ENCODE data around the gene CORO7.

CORO7 gene

GRCh38 chr16:4332623-4333307, 83.6 kb downstream of the CORO7 start:
- no peak for DNase-seq

DNA sequence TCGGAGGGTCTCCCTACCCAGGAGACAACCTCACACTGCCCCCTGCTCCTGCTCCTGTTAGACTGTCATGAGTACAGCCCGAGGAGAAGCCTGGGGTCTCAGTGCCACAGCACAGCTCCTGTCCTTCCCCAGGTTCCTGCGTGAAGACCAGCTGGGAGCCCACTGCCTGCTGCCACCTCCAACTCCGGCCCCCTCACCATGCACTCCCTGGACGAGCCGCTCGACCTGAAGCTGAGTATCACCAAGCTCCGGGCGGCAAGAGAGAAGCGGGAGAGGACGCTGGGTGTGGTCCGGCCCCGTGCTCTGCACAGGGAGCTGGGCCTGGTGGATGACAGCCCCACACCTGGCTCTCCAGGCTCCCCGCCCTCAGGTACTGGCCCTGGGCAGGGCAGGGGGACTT, 84.3 kb downstream of the CORO7 start:
- no peak for DNase-seq

GRCh38 chr16:4330277-4330874, 86.0 kb downstream of the CORO7 start:
- peak; percentile 82 for DNase-seq

- no peak for DNase-seq
Observed at GRCh38 chr16:4328782-4329775, 87.3 kb downstream of the CORO7 start.

DNA sequence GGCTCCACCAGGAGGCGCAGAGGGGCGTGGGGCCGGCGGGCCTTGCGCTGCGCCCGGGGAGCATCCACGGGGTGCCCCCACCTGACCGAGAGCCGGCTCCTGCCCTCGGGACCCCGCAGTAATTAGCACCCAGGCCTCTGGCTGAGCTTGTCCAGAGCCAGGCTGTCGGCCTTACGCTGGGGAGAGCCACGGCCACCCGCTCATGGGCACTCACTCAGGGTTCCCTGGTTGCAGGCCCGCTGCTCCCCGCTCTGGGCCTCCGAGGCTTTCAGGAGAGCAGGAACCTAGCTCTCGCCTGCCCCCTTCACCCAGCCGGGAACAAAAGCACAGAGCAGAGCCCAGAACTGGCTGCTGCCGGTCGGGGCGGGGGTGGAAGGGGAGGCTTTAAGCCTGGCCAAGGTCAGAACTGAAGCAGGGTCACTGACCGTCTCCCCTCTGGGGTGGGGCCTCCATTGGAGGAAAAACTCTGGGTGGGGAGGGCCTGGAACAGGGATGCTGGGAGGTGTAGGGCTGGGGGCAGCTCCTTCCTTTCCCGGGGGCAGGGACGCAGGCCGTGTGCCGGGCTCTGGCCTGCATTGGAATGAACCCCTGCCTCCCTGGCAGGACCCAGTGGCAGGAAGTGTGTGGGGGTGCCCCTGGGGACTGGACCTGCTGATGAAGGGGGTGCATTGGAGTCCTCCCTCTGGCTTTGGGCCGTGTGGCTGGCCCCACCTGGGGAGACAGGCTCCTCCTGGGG, 88.2 kb downstream of the CORO7 start:
- DNase-seq = peak; percentile 74

DNA sequence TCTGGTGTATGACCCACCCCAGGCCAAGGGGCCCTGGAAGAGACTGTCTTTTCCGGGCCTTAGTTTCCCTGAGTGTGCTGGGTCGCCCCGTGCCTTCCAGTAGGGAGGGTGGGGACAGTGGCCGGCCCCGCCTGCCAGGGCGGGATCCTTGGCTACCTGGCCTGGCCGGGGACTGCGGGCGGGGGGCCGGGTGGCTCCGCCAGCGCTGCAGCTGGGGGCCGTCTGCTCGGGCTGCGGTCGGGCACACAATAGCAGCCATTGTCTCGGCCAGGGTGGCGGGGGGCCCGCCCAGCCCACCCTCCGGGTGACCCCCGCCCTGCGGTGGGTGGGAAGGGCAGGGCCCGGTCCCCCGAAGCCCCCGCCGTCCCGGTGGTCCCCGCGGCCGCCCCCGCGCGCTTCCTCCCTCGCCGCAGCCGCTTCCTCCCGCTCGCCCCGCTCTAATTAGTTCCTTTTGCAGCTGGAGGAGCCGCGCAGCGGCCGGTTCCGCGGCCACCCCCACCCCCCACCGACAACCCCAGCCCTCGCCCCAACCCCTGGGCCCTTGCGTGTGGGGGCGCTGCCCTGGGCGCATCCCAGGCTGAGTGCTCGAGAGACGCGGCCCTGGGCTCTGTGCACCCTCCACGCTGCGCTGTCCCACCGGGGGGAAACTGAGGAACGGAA, 88.9 kb downstream of the CORO7 start:
- no peak for DNase-seq

- peak; percentile 1 for DNase-seq
Observed at GRCh38 chr16:4325253-4325758, 91.1 kb downstream of the CORO7 start.

DNA sequence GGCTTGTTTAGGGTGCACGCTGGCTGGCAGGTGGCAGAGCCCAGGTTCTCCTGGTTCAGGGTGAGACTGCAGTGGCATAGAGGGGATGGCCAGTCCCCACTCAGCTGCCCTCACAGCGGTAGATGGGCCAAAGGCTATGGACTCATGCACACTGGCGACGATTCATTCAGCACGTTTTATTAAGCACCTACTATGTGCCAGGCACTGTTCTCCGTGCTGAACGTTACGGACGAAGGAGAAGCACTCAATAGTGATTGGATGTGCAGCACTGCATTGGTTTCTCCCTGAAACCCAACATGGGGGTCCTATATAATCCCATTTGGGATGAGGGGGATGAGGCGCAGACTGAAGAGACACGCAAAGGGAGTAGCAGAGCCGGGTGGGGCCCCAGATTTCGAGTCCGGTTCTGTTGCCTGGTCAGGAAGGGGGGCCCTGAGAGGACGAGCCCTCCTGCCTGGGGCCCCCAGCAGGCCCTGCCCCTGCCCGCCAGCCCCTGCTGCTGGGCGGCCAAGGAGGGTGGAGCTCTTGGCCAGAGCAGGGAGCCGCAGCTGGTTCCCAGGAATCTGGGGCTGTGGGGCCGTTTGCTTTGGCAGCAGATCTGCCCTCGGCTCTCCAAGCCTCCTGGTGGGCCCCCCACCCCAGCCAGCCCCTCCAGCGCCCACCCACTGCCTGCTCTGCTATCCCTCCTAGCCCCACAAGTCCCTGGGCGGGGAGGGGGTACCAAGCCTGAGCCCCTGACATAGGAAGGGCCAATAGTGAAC, 91.7 kb downstream of the CORO7 start:
- DNase-seq = no peak

- DNase-seq = peak; percentile 1
Observed at GRCh38 chr16:4323845-4324488, 92.4 kb downstream of the CORO7 start.

GRCh38 chr16:4323071-4323844, 93.1 kb downstream of the CORO7 start:
- DNase-seq = peak; percentile 1

DNA sequence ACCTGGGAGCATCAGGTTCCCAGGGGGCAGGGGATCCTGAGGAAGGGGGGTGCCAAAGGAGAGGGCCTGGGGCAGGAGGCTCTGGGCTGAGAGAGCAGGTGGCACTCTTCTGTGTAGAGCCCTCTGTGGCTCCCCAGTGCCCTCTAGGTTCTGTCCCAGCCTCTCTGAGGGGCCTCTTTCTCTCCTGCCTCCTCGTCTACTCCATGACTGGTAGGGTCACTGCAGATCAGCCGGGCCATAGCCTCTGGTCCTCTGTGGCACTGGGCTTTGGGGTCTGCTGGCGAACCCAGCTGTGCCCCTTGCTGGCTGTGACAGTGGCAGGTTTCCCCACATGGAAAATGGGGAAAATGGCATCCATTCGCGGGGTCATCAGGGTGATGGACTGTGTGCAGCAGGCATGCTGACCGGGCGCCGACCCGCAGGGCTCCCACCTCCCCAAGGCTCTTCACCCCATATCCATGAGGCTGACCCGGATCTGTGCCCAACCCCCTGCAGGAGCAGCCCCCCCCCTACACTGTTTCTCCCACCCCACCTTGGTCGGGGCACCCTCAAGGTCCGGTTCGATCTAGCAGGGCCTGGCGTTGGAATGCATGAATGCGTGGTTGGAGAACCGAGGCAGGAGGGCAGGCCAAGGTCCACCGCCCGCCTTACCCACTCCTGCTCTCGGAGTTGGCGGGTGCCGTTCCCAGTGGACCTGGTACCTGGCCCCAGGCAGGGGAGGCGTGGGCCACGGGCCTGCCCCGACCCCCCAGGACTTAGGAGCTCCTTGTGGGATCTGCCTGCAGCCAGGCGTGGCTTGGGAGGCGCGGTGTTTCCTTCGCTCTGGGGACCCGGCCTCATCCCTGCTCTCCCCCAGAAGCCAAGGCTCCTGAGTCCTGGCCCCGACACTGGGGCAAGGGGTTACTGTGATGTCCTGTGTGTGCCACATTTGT, 94.0 kb downstream of the CORO7 start:
- DNase-seq = no peak

DNA sequence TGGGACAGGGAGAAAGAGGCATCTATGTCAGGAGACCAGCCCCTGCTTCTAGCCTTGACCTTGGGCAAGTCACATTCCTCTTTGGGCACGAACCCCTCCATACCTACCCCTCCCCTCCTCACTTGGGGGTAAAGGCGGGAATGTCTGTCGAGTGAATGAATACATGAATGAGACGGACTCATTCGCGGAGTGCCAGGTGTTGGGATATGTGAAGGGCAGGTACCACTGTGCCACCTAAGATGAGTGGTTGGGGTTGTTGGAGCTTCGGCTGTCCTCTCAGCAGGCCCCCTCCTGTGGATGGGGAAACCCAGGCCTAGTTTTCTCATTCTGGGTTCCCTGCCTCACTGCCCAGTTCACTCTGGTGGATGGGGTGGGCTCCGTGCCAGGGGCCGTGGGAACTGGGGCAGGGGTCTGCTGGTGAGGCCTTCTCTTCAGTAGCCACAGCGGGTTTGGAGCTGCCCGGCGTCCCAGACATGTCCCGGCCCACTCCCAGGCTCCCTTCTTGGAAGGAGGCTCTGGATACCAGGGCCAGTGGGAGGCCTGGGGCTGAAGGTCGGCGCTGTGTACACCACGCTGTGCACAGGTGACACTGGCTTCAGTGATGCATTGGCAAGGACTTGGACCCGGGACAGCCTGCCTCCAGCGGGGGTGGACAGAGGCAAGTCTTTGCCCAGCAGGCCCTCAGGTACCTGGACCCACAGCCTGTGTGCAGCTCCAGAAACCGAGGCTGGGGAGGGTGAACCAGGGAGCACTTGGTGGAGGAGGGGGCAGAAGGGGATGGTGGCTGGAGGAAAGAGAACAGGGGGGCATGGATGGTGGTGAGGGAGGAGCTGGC, 94.9 kb downstream of the CORO7 start:
- no peak for DNase-seq

GRCh38 chr16:4320571-4321137, 95.7 kb downstream of the CORO7 start:
- DNase-seq = no peak

- DNase-seq = peak; percentile 74
Observed at GRCh38 chr16:4319454-4320421, 96.7 kb downstream of the CORO7 start.

GRCh38 chr16:4318967-4319366, 97.4 kb downstream of the CORO7 start:
- no peak for DNase-seq

DNA sequence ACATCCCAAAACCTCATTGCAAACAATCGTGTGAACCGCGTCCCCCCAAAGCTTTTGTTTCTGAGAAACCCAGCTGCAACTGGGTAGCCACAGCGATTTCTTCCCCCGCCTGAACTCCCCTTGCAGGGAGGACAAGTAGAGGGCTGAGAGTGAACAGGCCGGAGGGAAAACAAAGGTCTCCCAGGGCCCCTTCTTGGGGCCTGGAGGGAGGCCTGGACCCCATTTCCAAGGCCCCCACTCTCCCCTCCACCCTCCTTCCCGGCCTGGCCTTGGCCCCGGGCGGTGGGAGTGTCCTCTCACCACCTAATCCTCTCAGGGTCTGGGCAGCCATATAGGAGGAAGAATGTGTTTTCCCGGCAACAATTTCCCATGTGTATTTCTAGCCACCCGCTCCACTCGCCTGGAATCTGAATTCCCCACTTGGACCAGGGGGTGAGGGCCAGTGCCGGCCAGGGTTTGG, 97.9 kb downstream of the CORO7 start:
- no peak for DNase-seq

All from stimulated activated CD4-positive, alpha-beta T cell treated with anti-CD3 and anti-CD28 coated beads, Interleukin-15, amount 100 ng/mL, for 24 hours (primary cell).